ENCODE data around the gene MAGEA4. TPM values are rescaled to one million over a fixed set of nuclear protein-coding genes. Genes with fewer than 3 reads are reported as not detected.

MAGEA4 gene
- total RNA-seq, 1 donor from 2014 or later = not detected

DNA sequence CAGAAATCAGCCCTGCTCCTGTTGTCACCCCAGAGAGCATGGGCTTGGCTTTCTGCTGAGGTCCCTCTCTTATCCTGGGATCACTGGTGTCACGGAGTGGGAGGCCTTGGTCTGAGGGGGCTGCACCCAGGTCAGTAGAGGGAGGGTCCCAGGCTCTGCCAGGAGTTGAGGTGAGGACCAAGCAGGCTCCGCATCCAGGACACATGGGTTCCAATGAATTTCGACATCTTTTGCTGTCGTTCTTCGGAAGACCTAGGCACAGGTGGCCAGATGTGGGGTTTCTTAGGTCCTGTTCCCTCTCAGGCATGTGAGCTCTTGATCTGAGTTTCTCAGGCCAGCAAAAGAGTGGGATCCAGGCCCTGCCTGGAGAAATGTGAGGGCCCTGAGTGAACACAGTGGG is 10.0 kb downstream of the MAGEA4 start:
- TF ChIP-seq, protein P1, sequence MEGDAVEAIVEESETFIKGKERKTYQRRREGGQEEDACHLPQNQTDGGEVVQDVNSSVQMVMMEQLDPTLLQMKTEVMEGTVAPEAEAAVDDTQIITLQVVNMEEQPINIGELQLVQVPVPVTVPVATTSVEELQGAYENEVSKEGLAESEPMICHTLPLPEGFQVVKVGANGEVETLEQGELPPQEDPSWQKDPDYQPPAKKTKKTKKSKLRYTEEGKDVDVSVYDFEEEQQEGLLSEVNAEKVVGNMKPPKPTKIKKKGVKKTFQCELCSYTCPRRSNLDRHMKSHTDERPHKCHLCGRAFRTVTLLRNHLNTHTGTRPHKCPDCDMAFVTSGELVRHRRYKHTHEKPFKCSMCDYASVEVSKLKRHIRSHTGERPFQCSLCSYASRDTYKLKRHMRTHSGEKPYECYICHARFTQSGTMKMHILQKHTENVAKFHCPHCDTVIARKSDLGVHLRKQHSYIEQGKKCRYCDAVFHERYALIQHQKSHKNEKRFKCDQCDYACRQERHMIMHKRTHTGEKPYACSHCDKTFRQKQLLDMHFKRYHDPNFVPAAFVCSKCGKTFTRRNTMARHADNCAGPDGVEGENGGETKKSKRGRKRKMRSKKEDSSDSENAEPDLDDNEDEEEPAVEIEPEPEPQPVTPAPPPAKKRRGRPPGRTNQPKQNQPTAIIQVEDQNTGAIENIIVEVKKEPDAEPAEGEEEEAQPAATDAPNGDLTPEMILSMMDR (conservative IDR thresholded peaks at IDR 0.05; ENCODE audit: low read depth, low read length) = no peak
- DNase-seq (ENCODE audit: low read depth) = no peak
- no peak overlapping the region for H3K4me3 ChIP-seq (ENCODE audit: low read depth, low read length)

DNA sequence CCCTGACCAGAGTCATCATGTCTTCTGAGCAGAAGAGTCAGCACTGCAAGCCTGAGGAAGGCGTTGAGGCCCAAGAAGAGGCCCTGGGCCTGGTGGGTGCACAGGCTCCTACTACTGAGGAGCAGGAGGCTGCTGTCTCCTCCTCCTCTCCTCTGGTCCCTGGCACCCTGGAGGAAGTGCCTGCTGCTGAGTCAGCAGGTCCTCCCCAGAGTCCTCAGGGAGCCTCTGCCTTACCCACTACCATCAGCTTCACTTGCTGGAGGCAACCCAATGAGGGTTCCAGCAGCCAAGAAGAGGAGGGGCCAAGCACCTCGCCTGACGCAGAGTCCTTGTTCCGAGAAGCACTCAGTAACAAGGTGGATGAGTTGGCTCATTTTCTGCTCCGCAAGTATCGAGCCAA is 11.0 kb downstream of the MAGEA4 start:
- TF ChIP-seq, protein P1 (conservative IDR thresholded peaks at IDR 0.05; ENCODE audit: low read depth, low read length) = no peak
- H3K4me3 ChIP-seq (ENCODE audit: low read depth, low read length) = no peak overlapping the region
- DNase-seq (ENCODE audit: low read depth) = no peak

DNA sequence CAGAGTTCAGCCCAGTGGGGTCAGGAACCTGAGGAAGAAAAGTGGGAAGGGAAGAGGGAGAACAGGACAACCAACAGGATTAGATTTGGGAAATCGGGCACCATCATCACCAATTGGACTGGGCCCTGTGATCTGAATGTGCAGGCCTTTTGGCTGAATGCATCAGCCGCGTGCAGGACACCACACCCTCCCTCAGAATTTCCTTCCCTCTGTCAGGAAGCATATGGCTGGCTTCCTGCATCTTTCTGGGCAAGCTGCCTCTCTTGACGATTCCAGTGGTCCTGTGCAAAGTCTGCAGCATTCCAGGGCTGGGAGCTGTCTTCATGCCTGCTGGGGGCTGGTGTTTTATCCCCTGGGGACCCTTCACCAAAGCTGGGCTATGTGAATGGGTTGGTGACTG is 16.4 kb downstream of the MAGEA4 start:
- no peak for DNase-seq (ENCODE audit: low read depth)
- no peak overlapping the region for H3K4me3 ChIP-seq (ENCODE audit: low read depth, low read length)
- TF ChIP-seq, protein P1 (conservative IDR thresholded peaks at IDR 0.05; ENCODE audit: low read depth, low read length) = no peak

DNA sequence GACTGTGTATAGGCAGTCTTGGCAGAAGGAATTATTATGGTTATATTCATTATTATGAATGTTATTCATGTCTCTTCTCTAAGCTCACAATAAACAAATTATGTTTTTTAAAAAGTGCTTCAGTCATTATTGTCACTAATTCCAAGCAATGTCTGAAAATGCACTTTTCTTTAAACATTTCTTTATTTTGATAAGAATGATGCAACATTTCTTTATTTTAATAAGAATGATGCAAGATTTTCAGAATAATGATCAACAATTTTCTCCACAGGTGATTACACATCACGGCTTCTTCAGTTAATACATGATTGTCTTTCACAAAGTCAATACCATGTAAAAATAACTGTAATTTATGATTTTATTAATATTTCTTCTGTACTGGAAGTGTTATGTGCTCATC is 22.7 kb downstream of the MAGEA4 start:
- TF ChIP-seq, protein P1 (conservative IDR thresholded peaks at IDR 0.05; ENCODE audit: low read depth, low read length) = no peak
- no peak overlapping the region for H3K4me3 ChIP-seq (ENCODE audit: low read depth, low read length)
- no peak for DNase-seq (ENCODE audit: low read depth)

DNA sequence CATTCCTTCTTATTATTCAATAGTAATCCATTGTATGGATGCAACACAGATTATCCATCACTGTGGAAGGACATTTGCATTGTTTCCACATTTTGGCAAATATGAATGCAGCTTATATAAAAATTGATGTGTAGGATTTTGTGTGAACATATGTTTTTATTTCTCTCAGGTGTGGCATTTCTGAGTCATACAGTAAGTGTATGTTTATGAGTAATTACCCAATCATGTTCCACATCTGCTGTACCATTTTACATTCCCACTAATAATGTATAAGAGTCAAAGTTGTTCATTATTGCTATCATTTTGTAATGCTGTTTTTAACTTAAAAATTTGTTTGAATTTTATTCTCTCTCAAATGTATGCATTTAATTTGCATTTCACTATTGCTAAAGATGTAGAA is 25.5 kb downstream of the MAGEA4 start:
- TF ChIP-seq, protein P1 (conservative IDR thresholded peaks at IDR 0.05; ENCODE audit: low read depth, low read length) = no peak
- H3K4me3 ChIP-seq (ENCODE audit: low read depth, low read length) = no peak overlapping the region
- DNase-seq (ENCODE audit: low read depth) = no peak

DNA sequence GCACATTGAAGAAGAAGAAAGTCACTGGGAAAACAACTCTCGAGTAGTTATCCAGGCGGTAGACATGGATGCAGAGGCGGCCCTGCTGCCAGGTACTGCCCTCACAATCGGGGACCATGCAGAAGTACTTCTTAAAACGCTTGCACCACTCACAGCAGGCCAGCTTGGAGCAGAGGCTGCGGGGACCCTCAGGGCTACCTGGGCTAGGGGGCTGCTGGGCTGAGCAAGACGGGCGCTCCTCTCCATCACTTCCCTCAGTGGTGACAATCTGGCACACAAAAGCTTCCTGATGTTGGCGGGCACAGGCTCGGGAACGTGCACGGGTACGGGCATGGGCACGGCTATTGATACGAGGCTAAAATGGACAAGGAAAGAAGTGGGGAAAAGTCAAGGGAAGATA is 42.0 kb downstream of the MAGEA4 start:
- DNase-seq (ENCODE audit: low read depth) = no peak
- H3K4me3 ChIP-seq (ENCODE audit: low read depth, low read length) = no peak overlapping the region

DNA sequence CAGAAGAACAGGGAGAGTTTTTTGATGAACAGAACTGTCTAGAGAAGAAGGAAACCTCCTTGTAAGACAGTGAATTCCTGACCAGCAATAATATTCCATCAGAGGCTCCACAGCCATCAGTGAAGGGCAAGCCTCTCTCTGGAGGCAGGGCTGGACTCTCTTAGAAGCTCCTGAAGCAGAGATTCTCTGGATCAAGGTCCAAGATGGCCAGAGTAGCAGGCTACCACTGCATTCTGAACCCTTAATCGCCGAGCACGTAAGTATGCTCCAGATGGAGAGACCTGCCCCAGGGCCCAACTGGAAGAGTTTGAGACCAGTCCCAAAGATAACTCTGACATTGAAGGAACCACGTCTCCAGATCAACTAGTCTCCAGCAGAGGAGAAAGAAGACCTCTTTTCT is 45.4 kb downstream of the MAGEA4 start:
- TF ChIP-seq, protein P1 (conservative IDR thresholded peaks at IDR 0.05; ENCODE audit: low read depth, low read length) = no peak
- no peak overlapping the region for H3K4me3 ChIP-seq (ENCODE audit: low read depth, low read length)
- DNase-seq (ENCODE audit: low read depth) = no peak

More for the DNA sequence above, 42.0 kb downstream of the MAGEA4 start:
- TF ChIP-seq, protein P1 (conservative IDR thresholded peaks at IDR 0.05; ENCODE audit: low read depth, low read length) = no peak

All from epithelial cell of proximal tubule (primary cell).